ENCODE data around the gene RAP1GAP2.
A peak's percentile ranks its signal among the peaks of the same experiment; 100 is the strongest.

RAP1GAP2 gene

DNA sequence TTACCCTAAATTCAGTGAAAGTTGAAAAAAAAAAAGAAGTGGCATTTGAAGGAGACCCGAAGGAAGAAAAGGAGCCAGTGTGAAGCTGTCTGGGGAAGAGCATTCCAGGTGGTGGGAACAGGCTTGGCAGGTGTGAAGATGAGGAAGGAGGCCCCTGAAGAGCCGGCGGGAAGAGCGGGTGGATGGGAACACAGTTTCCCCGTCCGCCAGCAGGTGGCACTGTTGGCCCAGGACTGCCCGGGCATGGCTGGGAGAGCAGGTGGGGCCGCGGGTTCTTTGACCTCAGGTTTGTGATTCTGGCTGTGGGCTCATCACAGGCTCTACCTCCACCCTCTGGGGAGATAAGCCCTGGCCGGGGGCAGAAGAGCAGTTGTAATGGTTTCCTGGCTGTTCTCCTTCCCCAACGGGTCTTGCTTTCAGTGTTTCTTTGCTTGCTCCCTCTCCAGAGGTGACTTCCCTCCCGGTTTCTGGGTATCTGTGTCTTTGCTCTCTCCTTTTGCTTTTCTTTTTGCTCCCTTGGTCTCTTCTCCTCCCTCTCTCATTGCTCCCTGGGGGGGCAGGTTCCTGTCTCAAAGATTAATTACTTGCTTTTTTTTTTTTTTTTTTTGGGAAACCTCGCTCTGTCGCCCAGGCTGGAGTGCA lies 32.3 kb downstream of the RAP1GAP2 start (continued):
- TF ChIP-seq, protein P1, sequence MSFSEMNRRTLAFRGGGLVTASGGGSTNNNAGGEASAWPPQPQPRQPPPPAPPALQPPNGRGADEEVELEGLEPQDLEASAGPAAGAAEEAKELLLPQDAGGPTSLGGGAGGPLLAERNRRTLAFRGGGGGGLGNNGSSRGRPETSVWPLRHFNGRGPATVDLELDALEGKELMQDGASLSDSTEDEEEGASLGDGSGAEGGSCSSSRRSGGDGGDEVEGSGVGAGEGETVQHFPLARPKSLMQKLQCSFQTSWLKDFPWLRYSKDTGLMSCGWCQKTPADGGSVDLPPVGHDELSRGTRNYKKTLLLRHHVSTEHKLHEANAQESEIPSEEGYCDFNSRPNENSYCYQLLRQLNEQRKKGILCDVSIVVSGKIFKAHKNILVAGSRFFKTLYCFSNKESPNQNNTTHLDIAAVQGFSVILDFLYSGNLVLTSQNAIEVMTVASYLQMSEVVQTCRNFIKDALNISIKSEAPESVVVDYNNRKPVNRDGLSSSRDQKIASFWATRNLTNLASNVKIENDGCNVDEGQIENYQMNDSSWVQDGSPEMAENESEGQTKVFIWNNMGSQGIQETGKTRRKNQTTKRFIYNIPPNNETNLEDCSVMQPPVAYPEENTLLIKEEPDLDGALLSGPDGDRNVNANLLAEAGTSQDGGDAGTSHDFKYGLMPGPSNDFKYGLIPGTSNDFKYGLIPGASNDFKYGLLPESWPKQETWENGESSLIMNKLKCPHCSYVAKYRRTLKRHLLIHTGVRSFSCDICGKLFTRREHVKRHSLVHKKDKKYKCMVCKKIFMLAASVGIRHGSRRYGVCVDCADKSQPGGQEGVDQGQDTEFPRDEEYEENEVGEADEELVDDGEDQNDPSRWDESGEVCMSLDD (tag by site-specific recombination; IDR thresholded peaks at IDR 0.05) = no peak
- TF ChIP-seq, protein P2, sequence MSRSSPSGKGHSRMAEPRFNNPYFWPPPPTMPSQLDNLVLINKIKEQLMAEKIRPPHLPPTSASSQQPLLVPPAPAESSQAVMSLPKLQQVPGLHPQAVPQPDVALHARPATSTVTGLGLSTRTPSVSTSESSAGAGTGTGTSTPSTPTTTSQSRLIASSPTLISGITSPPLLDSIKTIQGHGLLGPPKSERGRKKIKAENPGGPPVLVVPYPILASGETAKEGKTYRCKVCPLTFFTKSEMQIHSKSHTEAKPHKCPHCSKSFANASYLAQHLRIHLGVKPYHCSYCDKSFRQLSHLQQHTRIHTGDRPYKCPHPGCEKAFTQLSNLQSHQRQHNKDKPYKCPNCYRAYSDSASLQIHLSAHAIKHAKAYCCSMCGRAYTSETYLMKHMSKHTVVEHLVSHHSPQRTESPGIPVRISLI (tag by site-specific recombination; IDR thresholded peaks at IDR 0.05) = no peak
- TF ChIP-seq ZBTB17 (tag by site-specific recombination; IDR thresholded peaks at IDR 0.05) = 0 out of 2 replicates have a peak, but pooled peaks have one; percentile 15
- TF ChIP-seq, protein P3, sequence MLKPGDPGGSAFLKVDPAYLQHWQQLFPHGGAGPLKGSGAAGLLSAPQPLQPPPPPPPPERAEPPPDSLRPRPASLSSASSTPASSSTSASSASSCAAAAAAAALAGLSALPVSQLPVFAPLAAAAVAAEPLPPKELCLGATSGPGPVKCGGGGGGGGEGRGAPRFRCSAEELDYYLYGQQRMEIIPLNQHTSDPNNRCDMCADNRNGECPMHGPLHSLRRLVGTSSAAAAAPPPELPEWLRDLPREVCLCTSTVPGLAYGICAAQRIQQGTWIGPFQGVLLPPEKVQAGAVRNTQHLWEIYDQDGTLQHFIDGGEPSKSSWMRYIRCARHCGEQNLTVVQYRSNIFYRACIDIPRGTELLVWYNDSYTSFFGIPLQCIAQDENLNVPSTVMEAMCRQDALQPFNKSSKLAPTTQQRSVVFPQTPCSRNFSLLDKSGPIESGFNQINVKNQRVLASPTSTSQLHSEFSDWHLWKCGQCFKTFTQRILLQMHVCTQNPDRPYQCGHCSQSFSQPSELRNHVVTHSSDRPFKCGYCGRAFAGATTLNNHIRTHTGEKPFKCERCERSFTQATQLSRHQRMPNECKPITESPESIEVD (tag by site-specific recombination; IDR thresholded peaks at IDR 0.05) = no peak
- TF ChIP-seq ZNF596 (tag by site-specific recombination; IDR thresholded peaks at IDR 0.05) = no peak
- TF ChIP-seq ZNF530 (tag by site-specific recombination; IDR thresholded peaks at IDR 0.05; ENCODE audit: low read depth) = no peak
- no peak for TF ChIP-seq ZBTB7A (tag by site-specific recombination; IDR thresholded peaks at IDR 0.05; ENCODE audit: low read depth)
- no peak for TF ChIP-seq ZNF837 (tag by site-specific recombination; IDR thresholded peaks at IDR 0.05)
- TF ChIP-seq, protein P4, sequence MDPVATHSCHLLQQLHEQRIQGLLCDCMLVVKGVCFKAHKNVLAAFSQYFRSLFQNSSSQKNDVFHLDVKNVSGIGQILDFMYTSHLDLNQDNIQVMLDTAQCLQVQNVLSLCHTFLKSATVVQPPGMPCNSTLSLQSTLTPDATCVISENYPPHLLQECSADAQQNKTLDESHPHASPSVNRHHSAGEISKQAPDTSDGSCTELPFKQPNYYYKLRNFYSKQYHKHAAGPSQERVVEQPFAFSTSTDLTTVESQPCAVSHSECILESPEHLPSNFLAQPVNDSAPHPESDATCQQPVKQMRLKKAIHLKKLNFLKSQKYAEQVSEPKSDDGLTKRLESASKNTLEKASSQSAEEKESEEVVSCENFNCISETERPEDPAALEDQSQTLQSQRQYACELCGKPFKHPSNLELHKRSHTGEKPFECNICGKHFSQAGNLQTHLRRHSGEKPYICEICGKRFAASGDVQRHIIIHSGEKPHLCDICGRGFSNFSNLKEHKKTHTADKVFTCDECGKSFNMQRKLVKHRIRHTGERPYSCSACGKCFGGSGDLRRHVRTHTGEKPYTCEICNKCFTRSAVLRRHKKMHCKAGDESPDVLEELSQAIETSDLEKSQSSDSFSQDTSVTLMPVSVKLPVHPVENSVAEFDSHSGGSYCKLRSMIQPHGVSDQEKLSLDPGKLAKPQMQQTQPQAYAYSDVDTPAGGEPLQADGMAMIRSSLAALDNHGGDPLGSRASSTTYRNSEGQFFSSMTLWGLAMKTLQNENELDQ (tag by site-specific recombination; IDR thresholded peaks at IDR 0.05; ENCODE audit: low read depth) = no peak
- TF ChIP-seq SP3 (tag by site-specific recombination; IDR thresholded peaks at IDR 0.05) = no peak
- peak; percentile 65 for TF ChIP-seq ZEB2 (tag by site-specific recombination; IDR thresholded peaks at IDR 0.05)
- 0 out of 2 replicates have a peak, but pooled peaks have one; percentile 37 for TF ChIP-seq IKZF3 (tag by site-specific recombination; IDR thresholded peaks at IDR 0.05)
- no peak for TF ChIP-seq ZNF324 (tag by site-specific recombination; IDR thresholded peaks at IDR 0.05)
- no peak for TF ChIP-seq ZIC2 (tag by site-specific recombination; IDR thresholded peaks at IDR 0.05)
- TF ChIP-seq, protein P5, sequence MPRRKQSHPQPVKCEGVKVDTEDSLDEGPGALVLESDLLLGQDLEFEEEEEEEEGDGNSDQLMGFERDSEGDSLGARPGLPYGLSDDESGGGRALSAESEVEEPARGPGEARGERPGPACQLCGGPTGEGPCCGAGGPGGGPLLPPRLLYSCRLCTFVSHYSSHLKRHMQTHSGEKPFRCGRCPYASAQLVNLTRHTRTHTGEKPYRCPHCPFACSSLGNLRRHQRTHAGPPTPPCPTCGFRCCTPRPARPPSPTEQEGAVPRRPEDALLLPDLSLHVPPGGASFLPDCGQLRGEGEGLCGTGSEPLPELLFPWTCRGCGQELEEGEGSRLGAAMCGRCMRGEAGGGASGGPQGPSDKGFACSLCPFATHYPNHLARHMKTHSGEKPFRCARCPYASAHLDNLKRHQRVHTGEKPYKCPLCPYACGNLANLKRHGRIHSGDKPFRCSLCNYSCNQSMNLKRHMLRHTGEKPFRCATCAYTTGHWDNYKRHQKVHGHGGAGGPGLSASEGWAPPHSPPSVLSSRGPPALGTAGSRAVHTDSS (tag by site-specific recombination; IDR thresholded peaks at IDR 0.05) = peak; percentile 80
- no peak for TF ChIP-seq KLF7 (tag by site-specific recombination; IDR thresholded peaks at IDR 0.05; ENCODE audit: borderline replicate concordance)

DNA sequence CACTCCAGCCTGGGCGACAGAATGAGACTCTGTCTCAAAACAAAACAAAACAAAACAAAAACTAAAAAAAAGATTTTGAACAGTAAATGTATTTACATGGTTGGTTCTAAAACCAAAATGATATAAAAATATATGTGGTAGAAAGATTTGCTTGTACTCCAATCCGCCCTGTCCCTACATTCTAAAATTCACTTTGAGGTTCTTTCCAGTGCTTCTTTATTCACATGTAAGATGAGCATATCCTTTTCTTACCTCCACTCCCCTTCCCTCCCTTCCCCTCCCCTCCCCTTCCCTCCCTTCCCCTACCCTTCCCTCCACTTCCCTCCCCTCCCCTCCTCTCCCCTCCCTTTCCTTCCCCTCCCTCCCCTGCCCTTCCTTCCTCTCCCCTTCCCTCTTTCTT lies 34.4 kb downstream of the RAP1GAP2 start:
- POLR2A ChIA-PET = no interaction called here
- no peak overlapping the region for H3K27ac ChIP-seq (ENCODE audit: extremely low read depth, low read depth, low read length)
- no peaks in the 10 kb centered on the region for H3K36me3 ChIP-seq (ENCODE audit: control insufficient read depth in 2 of 2, insufficient read depth in 1 of 2, low read length in 2 of 2)
- CTCF ChIA-PET = interaction anchor here (0.6 to 3.7 kb wide), 4 partner anchors 18 to 288 kb away, joined by 3 to 22 read pairs (median 9); no protein-coding TSS in a partner anchor
- H3K9me3 ChIP-seq (ENCODE audit: control insufficient read depth, insufficient read depth, low read depth, low read length) = no peaks in the 10 kb centered on the region
- H3K4me3 ChIP-seq (ENCODE audit: low read depth, low read length) = no peak overlapping the region
- H3K4me1 ChIP-seq (ENCODE audit: control insufficient read depth, insufficient read depth, low read length) = no peaks in the 10 kb centered on the region
- TF ChIP-seq ZFP3 (tag by site-specific recombination; IDR thresholded peaks at IDR 0.05; ENCODE audit: low read depth) = no peak
- no peak for TF ChIP-seq MZF1 (tag by site-specific recombination; IDR thresholded peaks at IDR 0.05; ENCODE audit: borderline replicate concordance)
- TF ChIP-seq KLF7 (tag by site-specific recombination; IDR thresholded peaks at IDR 0.05; ENCODE audit: borderline replicate concordance) = no peak
- TF ChIP-seq, protein P6, sequence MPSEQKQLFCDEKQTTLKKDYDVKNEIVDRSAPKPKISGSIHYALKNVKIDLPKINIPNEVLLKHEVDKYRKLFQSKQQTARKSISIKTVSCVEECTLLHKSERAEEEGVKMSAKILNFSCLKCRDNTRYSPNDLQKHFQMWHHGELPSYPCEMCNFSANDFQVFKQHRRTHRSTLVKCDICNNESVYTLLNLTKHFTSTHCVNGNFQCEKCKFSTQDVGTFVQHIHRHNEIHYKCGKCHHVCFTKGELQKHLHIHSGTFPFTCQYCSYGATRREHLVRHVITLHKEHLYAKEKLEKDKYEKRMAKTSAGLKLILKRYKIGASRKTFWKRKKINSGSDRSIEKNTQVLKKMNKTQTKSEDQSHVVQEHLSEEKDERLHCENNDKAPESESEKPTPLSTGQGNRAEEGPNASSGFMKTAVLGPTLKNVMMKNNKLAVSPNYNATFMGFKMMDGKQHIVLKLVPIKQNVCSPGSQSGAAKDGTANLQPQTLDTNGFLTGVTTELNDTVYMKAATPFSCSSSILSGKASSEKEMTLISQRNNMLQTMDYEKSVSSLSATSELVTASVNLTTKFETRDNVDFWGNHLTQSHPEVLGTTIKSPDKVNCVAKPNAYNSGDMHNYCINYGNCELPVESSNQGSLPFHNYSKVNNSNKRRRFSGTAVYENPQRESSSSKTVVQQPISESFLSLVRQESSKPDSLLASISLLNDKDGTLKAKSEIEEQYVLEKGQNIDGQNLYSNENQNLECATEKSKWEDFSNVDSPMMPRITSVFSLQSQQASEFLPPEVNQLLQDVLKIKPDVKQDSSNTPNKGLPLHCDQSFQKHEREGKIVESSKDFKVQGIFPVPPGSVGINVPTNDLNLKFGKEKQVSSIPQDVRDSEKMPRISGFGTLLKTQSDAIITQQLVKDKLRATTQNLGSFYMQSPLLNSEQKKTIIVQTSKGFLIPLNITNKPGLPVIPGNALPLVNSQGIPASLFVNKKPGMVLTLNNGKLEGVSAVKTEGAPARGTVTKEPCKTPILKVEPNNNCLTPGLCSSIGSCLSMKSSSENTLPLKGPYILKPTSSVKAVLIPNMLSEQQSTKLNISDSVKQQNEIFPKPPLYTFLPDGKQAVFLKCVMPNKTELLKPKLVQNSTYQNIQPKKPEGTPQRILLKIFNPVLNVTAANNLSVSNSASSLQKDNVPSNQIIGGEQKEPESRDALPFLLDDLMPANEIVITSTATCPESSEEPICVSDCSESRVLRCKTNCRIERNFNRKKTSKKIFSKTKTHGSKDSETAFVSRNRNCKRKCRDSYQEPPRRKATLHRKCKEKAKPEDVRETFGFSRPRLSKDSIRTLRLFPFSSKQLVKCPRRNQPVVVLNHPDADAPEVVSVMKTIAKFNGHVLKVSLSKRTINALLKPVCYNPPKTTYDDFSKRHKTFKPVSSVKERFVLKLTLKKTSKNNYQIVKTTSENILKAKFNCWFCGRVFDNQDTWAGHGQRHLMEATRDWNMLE (tag by site-specific recombination; conservative IDR thresholded peaks at IDR 0.05; ENCODE audit: low read depth) = no peak
- no peak for TF ChIP-seq FEZF1 (tag by site-specific recombination; IDR thresholded peaks at IDR 0.05)
- no peak for TF ChIP-seq OVOL3 (tag by site-specific recombination; IDR thresholded peaks at IDR 0.05)
